B cell (primary cell): ENCODE results near the gene PRDM5. TPM values are rescaled to one million over a fixed set of nuclear protein-coding genes. Genes with fewer than 3 reads are reported as not detected.

Experiments
- ATAC-seq: fragments of 200-7000 bp; cut with Tn5 transposase; one replicate; pipeline ENCODE4 v1.10.0; 2021; ENCODE audit warnings: low read depth, mild to moderate bottlenecking, moderate number of reproducible peaks, moderate library complexity
- CTCF ChIA-PET: fragments of 350-600 bp; sonication (Branson Sonifier 250); formaldehyde crosslinking; loops from one replicate; lab custom pipeline; 2021; ENCODE audit warnings: antibody characterized with exemption, inconsistent platforms; lab: Charles Lee
- POLR2A ChIA-PET: fragments of 350-600 bp; sonication (Branson Sonifier 250); formaldehyde crosslinking; loops from one replicate; lab custom pipeline; 2021; ENCODE audit warnings: antibody characterized with exemption; lab: Charles Lee
- DNase-seq: peaks from one replicate; pipeline ENCODE4 v3.0.0; 2013
- H2AFZ ChIP-seq: 2 replicates; pipeline ENCODE4 v1.6.1; 2012; ENCODE audit warnings: mild to moderate bottlenecking, low read depth, low read length; ENCODE audit not compliant: insufficient read depth, poor library complexity, severe bottlenecking
- H3K27ac ChIP-seq, 2 donors: 1 replicate in 1 of 2; 2 replicates in 1 of 2; pipeline ENCODE4 v1.5.1; 2012 to 2013; ENCODE audit warnings: low read length in 2 of 2, mild to moderate bottlenecking in 2 of 2, moderate library complexity in 1 of 2
- H3K27me3 ChIP-seq, 4 experiments: fragments of 200-600 bp in 1 of 4; sonication (generic) in 1 of 4; replicated peaks in 1 of 4; 1 replicate in 2 of 4; 2 replicates in 2 of 4; pipeline versions ENCODE4 v1.6.1 to v1.7.0; 2013 to 2016; ENCODE audit warnings: low read length in 3 of 4, mild to moderate bottlenecking in 2 of 4, mixed read lengths in 1 of 4, moderate library complexity in 1 of 4; ENCODE audit not compliant: insufficient read depth in 4 of 4, control insufficient read depth in 3 of 4; ENCODE audit errors: control extremely low read depth in 1 of 4
- H3K36me3 ChIP-seq, 2 experiments: replicated peaks in 1 of 2; 1 replicate in 1 of 2; 2 replicates in 1 of 2; pipeline versions ENCODE4 v1.6.1 to v1.7.1; 2013; ENCODE audit warnings: low read length in 1 of 2; ENCODE audit not compliant: insufficient read depth in 2 of 2, control insufficient read depth in 1 of 2; ENCODE audit errors: control extremely low read depth in 1 of 2, extremely low read depth in 1 of 2
- H3K4me1 ChIP-seq, 2 donors: fragments of 200-600 bp in 1 of 2; sonication (generic) in 1 of 2; 1 replicate in 1 of 2; 2 replicates in 1 of 2; pipeline versions ENCODE4 v1.5.1 to v1.6.1; 2013 to 2017; ENCODE audit warnings: low read length in 2 of 2; ENCODE audit not compliant: control insufficient read depth in 2 of 2, insufficient read depth in 2 of 2
- H3K4me2 ChIP-seq: replicated peaks from 2 replicates; pipeline ENCODE3; 2012; ENCODE audit warnings: mild to moderate bottlenecking, low read depth, low read length; ENCODE audit not compliant: poor library complexity, severe bottlenecking
- H3K4me3 ChIP-seq, 5 experiments: fragments of 200-600 bp in 1 of 5; sonication (generic) in 1 of 5; 1 replicate in 3 of 5; 2 replicates in 2 of 5; pipeline versions ENCODE4 v1.5.1 to v1.7.0; 2011 to 2016; ENCODE audit warnings: low read length in 4 of 5, mild to moderate bottlenecking in 4 of 5, low read depth in 2 of 5, control low read depth in 1 of 5, moderate library complexity in 1 of 5; ENCODE audit not compliant: insufficient read depth in 1 of 5; ENCODE audit errors: control extremely low read depth in 1 of 5, extremely low read depth in 1 of 5
- H3K79me2 ChIP-seq: fragments of 200-600 bp; sonication (generic); one replicate; pipeline ENCODE4 v1.6.0; 2016; ENCODE audit warnings: low read length; ENCODE audit not compliant: control insufficient read depth, insufficient read depth
- H3K9ac ChIP-seq: fragments of 200-600 bp; sonication (generic); 2 replicates; pipeline ENCODE4 v1.6.1; 2017; ENCODE audit warnings: mild to moderate bottlenecking, low read length, moderate library complexity
- H3K9me3 ChIP-seq, 3 donors: one replicate each; pipeline versions ENCODE4 v1.6.1 to v1.7.1; 2013; ENCODE audit warnings: low read length in 2 of 3; ENCODE audit not compliant: control insufficient read depth in 2 of 3, insufficient read depth in 1 of 3; ENCODE audit errors: control extremely low read depth in 1 of 3
- H4K20me1 ChIP-seq: 2 replicates; pipeline ENCODE4 v1.6.0; 2012; ENCODE audit warnings: mild to moderate bottlenecking, low read length; ENCODE audit not compliant: insufficient read depth, control insufficient read depth, poor library complexity, severe bottlenecking
- H3K27ac Mint-ChIP-seq: one replicate; pipeline ENCODE4 v1.8.0; 2021; ENCODE audit warnings: mixed read lengths
- H3K27me3 Mint-ChIP-seq: one replicate; pipeline ENCODE4 v1.8.0; 2021; ENCODE audit warnings: mixed read lengths
- H3K4me1 Mint-ChIP-seq: one replicate; pipeline ENCODE4 v1.8.0; 2021; ENCODE audit warnings: mixed read lengths
- H3K4me3 Mint-ChIP-seq: one replicate; pipeline ENCODE4 v1.8.0; 2021; ENCODE audit warnings: mixed read lengths
- H3K9me3 Mint-ChIP-seq: one replicate; pipeline ENCODE4 v1.8.0; 2022; ENCODE audit warnings: mixed read lengths; ENCODE audit not compliant: insufficient read depth
- CTCF ChIP-seq: fragments of 200-600 bp; IDR thresholded peaks from one replicate; pipeline ENCODE4 v1.8.0; 2022; ENCODE audit warnings: antibody characterized with exemption, mild to moderate bottlenecking
- EZH2 ChIP-seq: IDR thresholded peaks from 2 replicates; pipeline ENCODE4 v1.6.1; 2012; ENCODE audit warnings: borderline replicate concordance, low read depth, mild to moderate bottlenecking, moderate library complexity, low read length; ENCODE audit not compliant: insufficient read depth, poor library complexity, severe bottlenecking
- WGBS: methylation state at CpG from one replicate; pipeline ENCODE4 v1.1.5; 2013; ENCODE audit warnings: missing lambda C conversion rate; ENCODE audit not compliant: insufficient coverage; 5-methylcytosine and 5-hydroxymethylcytosine counted together
- intact Hi-C: fragments of 100-400 bp; cut with micrococcal nuclease; formaldehyde crosslinking; loops from one replicate; pipeline ENCODE4 v1.10.0; 2022
- polyA plus RNA-seq: library from polyadenylated mRNA; depleted of rRNA; stranded (reverse); fragments of >200 nt; gene quantifications from 2 replicates; pipeline ENCODE4 v1.2.3, GENCODE V29; 2012
- total RNA-seq, 2 donors: library from RNA; stranded (reverse); fragments of 120-200 nt in 1 of 2; gene quantifications; 1 replicate in 1 of 2; 2 replicates in 1 of 2; pipeline versions ENCODE4 v1.2.3 to v1.2.4, GENCODE V29; 2013 to 2022

The PRDM5 gene
- total and polyA plus RNA-seq, 2 donors (not counting 1 experiment from before 2014, with no cell fraction given), result not detected

DNA sequence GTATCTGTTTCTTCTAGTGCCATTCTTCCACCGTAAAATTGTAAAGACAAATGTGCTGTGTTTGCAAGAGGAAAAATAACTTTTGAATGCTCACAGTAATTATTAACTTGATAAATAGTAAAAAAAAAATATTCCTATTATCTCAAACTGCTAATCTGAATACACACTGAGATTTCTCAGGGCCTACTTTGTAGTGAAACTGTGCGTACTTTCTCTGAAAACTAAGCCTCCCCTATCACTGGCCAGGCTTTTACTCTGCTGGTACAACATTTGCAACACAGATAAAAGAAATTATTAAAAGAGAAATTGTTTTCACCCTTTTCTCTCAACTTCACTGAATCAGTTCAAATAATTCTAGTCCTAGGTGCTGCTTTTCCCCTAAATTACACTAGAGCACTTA, 137.3 kb downstream of the PRDM5 start:
- no peaks in the 10 kb centered on the region for H3K27me3 ChIP-seq
- no peaks in the 10 kb centered on the region for H3K4me1 ChIP-seq
- ChIA-PET CTCF (no interaction called here), POLR2A (no interaction called here)
- no peak overlapping the region for H3K4me3 ChIP-seq
- no peak for ATAC-seq
- no peak for DNase-seq
- intact Hi-C loops, result no loop called here
- no peak overlapping the region for H3K4me2 ChIP-seq
- no peak overlapping the region for H3K27ac ChIP-seq
- no peaks in the 10 kb centered on the region for H3K27me3 Mint-ChIP-seq
- H3K9me3 Mint-ChIP-seq, result no peaks in the 10 kb centered on the region
- no peak overlapping the region for H3K27ac Mint-ChIP-seq
- H4K20me1 ChIP-seq, result no peaks in the 10 kb centered on the region
- H3K9ac ChIP-seq, result no peak overlapping the region
- H3K9me3 ChIP-seq, result no peaks in the 10 kb centered on the region
- H3K36me3 ChIP-seq, result no peaks in the 10 kb centered on the region
- H3K79me2 ChIP-seq, result no peaks in the 10 kb centered on the region
- no peak for TF ChIP-seq EZH2
- no peak for TF ChIP-seq CTCF
- H3K4me3 Mint-ChIP-seq, result no peak overlapping the region
- no peak overlapping the region for H2AFZ ChIP-seq
- no peaks in the 10 kb centered on the region for H3K4me1 Mint-ChIP-seq
- no CpG with 5 or more reads among the region's 2 CpGs for WGBS

DNA sequence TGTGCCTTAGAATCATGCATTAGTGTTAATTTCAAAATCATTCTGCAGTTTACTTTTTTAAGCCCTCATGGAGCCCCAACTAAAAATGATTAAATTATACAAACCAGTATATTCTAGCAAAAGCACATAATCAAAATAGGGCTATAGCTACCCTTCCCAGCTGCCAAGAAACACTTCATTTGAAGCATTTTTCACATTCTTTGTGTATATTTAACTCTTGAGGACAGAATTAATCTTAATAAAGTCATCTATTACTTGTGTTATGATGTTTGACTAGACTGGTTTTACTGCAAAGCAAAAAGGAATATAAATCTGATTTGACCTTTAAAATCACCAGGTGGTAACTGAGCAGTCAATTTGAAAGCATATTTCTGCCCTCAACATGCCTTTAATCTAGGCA, 145.1 kb downstream of the PRDM5 start:
- no peak overlapping the region for H3K4me3 Mint-ChIP-seq
- CTCF ChIA-PET, result no interaction called here
- H3K27me3 Mint-ChIP-seq, result no peaks in the 10 kb centered on the region
- Histone ChIP-seq H3K36me3 (no peaks in the 10 kb centered on the region), H3K27ac (no peak overlapping the region), H4K20me1 (no peaks in the 10 kb centered on the region), H3K79me2 (no peaks in the 10 kb centered on the region), H3K27me3 (no peaks in the 10 kb centered on the region), H3K4me2 (no peak overlapping the region), H3K4me1 (no peaks in the 10 kb centered on the region), H3K9me3 (no peaks in the 10 kb centered on the region), H3K4me3 (no peak overlapping the region), H3K9ac (no peak overlapping the region), H2AFZ (no peak overlapping the region)
- H3K9me3 Mint-ChIP-seq, result no peaks in the 10 kb centered on the region
- TF ChIP-seq EZH2, result no peak
- no peak for TF ChIP-seq CTCF
- intact Hi-C loops, result no loop called here
- no peak overlapping the region for H3K27ac Mint-ChIP-seq
- POLR2A ChIA-PET, result no interaction called here
- ATAC-seq, result no peak
- H3K4me1 Mint-ChIP-seq, result no peaks in the 10 kb centered on the region
- DNase-seq, result no peak
